Osteocyte (in vitro differentiated cells): ENCODE data around the gene ANKRD49. TPM values are rescaled to one million over a fixed set of nuclear protein-coding genes. Genes with fewer than 3 reads are reported as not detected.

Source experiments
- DNase-seq: peaks from one replicate; pipeline ENCODE4 v3.0.0; 2021; ENCODE audit warnings: mixed read lengths; ENCODE audit not compliant: unreplicated experiment; ENCODE audit errors: extremely low spot score
- H3K27ac Mint-ChIP-seq: one replicate; pipeline ENCODE4 v1.8.0; 2021; ENCODE audit warnings: mild to moderate bottlenecking, mixed read lengths; ENCODE audit not compliant: unreplicated experiment
- H3K27me3 Mint-ChIP-seq: one replicate; pipeline ENCODE4 v1.8.0; 2021; ENCODE audit warnings: mixed read lengths; ENCODE audit not compliant: unreplicated experiment
- H3K36me3 Mint-ChIP-seq: one replicate; pipeline ENCODE4 v1.8.0; 2021; ENCODE audit warnings: mixed read lengths; ENCODE audit not compliant: unreplicated experiment
- H3K4me1 Mint-ChIP-seq: one replicate; pipeline ENCODE4 v1.8.0; 2021; ENCODE audit warnings: mixed read lengths; ENCODE audit not compliant: unreplicated experiment
- H3K4me3 Mint-ChIP-seq: one replicate; pipeline ENCODE4 v1.8.0; 2021; ENCODE audit warnings: mild to moderate bottlenecking, moderate library complexity, mixed read lengths; ENCODE audit not compliant: unreplicated experiment
- H3K9me3 Mint-ChIP-seq: one replicate; pipeline ENCODE4 v1.8.0; 2021; ENCODE audit warnings: mixed read lengths; ENCODE audit not compliant: unreplicated experiment
- CTCF ChIP-seq: fragments of 200-600 bp; sonication (generic); IDR thresholded peaks from 2 replicates; pipeline ENCODE4 v1.5.0; 2021; ENCODE audit warnings: antibody characterized with exemption, mild to moderate bottlenecking, moderate library complexity
- total RNA-seq: library from RNA; stranded (reverse); gene quantifications from 2 replicates; pipeline ENCODE4 v1.2.1, GENCODE V29; 2021

Gene ANKRD49
- total RNA-seq, 1 donor from 2014 or later: 11.3 TPM

GRCh38 chr11:94536386-94536785, 42.6 kb downstream of the ANKRD49 start:
- DNase-seq: no peak
- peaks cover 21% of the 10 kb centered on the region for H3K4me1 Mint-ChIP-seq

GRCh38 chr11:94537031-94537600, 43.3 kb downstream of the ANKRD49 start:
- no peak for DNase-seq

More at GRCh38 chr11:94536386-94536785, 42.6 kb downstream of the ANKRD49 start:
- Mint-ChIP-seq H3K9me3 (no peaks in the 10 kb centered on the region), H3K27ac (no peak overlapping the region), H3K27me3 (peaks cover 3% of the 10 kb centered on the region), H3K36me3 (no peaks in the 10 kb centered on the region), H3K4me3 (no peak overlapping the region)
- no peak for TF ChIP-seq CTCF

DNA sequence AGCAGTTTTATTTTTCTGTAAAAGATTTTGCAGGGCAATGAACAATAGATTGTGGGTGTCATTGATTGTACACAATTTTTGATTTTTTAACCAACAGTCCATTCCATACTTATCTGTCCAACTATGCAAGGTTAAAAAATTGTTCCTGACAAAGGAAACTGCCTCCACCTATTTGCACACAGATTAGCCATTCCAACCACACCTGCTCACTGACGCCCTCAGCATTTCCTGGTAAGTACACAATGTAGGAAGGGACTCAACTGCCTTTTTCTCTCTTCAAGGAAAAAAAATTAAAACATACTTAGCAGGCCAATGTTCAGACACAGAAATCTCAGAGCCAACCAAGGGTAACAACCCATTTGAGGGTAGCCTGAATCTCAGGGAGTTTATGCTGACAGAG, 45.6 kb downstream of the ANKRD49 start:
- DNase-seq: no peak
- Mint-ChIP-seq H3K9me3 (no peaks in the 10 kb centered on the region), H3K27ac (no peak overlapping the region), H3K36me3 (no peaks in the 10 kb centered on the region), H3K27me3 (no peaks in the 10 kb centered on the region), H3K4me1 (peaks cover 26% of the 10 kb centered on the region), H3K4me3 (no peak overlapping the region)
- no peak for TF ChIP-seq CTCF

More at GRCh38 chr11:94537031-94537600, 43.3 kb downstream of the ANKRD49 start:
- Mint-ChIP-seq H3K27ac (peak overlapping the region; percentile 28), H3K27me3 (peaks cover 3% of the 10 kb centered on the region), H3K4me3 (no peak overlapping the region), H3K36me3 (no peaks in the 10 kb centered on the region), H3K9me3 (no peaks in the 10 kb centered on the region), H3K4me1 (peaks cover 21% of the 10 kb centered on the region)
- TF ChIP-seq CTCF: no peak

GRCh38 chr11:94543695-94544645, 50.2 kb downstream of the ANKRD49 start, which contains the start of gene FUT4:
Gene FUT4, plus strand, starts transcription at chr11:94543921. Its CDS starts 213 bp downstream, at chr11:94544134.
- H3K9me3 Mint-ChIP-seq: no peaks in the 10 kb centered on the region
- no peaks in the 10 kb centered on the region for H3K36me3 Mint-ChIP-seq
- no peak for TF ChIP-seq CTCF
- H3K27me3 Mint-ChIP-seq: no peaks in the 10 kb centered on the region
- H3K4me1 Mint-ChIP-seq: peaks cover 33% of the 10 kb centered on the region
- DNase-seq: peak; percentile 90
- peak within 1 kb of the TSS; percentile 98 for H3K27ac Mint-ChIP-seq
- H3K4me3 Mint-ChIP-seq: peak within 1 kb of the TSS; percentile 90
